NCI-H2029 treated with DMSO at 0.1 percent for 48 hours (cell line): ENCODE data around the gene TMEM233.

ENCODE experiments used
- DNase-seq: peaks from one replicate; lab custom pipeline; 2025; lab: John Stamatoyannopoulos, UW

The TMEM233 gene

GRCh38 chr12:119593578-119594398, at the start of gene TMEM233:
Gene TMEM233, plus strand, starts transcription at chr12:119593774. Its CDS starts 75 bp downstream, at chr12:119593849.
- DNase-seq = no peak

GRCh38 chr12:119544765-119545625, 48.6 kb upstream of the TMEM233 start:
- peak; percentile 76 for DNase-seq

GRCh38 chr12:119546340-119546739, 47.2 kb upstream of the TMEM233 start:
- no peak for DNase-seq

GRCh38 chr12:119547001-119547400, 46.6 kb upstream of the TMEM233 start:
- no peak for DNase-seq

- DNase-seq = no peak
These were observed 36.7 kb upstream of the TMEM233 start for GRCh38 chr12:119556854-119557253.

DNA sequence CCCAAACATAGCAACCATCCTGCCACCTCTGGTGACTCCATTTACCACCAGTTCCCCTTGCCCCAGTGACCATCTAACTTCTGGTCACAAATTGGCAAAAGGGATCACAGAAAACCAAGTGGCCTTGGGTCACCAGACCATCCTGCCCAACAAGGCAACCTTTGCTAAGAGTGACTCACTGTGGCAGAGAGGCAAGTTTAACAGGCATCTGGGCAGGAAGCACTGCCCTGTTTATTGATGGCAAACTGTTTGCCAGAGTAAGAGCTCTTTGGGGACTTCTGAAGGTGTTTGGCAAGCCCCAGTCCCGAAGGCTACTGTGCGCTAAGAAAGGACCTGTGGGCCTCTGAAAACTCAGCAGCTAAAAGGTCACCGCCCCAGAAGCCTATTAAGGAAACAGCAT, 28.2 kb upstream of the TMEM233 start:
- DNase-seq = no peak

GRCh38 chr12:119570771-119571170, 22.8 kb upstream of the TMEM233 start:
- DNase-seq = no peak

DNA sequence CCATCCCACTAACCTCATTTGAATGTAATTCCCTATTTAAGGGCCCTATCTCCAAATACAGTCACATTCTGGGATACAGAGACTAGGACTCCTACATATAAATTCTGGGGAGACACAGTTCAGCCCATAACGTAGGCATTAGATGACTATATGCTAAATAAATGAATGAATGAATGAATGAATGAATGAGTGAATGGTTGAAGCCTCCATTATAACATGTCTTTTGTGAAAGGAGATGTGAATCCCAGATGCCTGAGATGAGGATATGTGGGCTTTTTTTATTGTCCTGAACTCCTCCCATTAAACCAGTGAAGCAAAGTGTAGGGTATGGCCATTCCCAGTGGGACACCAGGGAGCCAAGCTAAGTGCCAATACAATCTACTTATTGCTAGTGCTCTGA, 20.5 kb upstream of the TMEM233 start:
- DNase-seq = no peak

DNA sequence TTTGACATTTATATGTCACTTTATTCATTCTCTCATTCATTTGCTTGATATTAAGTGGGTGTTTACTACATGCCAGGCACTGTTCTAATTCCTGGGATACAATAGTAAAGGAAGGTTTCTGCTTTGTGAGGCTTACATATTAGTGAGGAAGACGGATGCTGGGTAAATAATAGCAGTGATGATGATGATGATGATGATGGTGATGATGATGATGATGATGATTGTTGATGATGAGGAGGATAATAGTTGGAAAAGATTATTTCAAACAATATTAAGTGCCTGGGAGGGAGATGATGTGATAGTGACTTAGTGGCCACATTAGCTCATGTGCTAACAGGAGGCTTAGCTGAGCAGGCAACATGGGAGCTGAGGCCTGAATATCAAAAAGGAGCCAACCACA, 19.3 kb upstream of the TMEM233 start:
- DNase-seq = no peak

DNA sequence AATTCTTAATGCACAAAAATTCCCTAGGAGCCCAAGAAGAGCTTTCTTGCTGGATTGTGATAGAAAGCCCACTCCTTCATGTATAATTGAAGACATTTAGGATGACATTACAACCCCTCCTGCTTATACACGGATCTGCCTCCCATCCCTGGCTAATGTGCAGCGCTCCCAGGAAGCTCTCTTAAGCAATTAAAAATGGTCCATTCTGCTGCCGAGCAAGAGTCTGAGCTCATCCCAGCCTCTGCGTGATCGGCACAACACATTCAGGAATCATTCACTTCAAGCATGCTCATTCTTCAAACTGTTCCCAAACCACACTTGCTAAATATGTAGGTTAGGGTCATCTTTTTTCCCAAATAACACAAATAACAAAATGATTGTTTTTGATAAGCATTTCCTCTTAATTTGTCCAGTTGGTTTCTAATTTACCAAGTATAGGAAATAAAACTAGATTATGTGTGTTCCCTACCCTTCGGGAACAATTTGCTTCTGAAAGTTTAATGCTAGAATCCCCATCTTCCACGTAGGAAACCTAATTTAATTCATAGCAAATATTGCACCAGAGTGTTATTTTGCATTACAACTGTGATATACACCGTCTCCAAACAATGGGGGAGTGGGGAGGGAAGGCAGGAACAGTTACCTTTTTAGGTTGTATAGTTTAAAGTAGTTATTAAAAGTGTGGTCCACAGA, 17.3 kb upstream of the TMEM233 start:
- no peak for DNase-seq

- no peak for DNase-seq
These were observed 16.7 kb upstream of the TMEM233 start for GRCh38 chr12:119576915-119577314.

GRCh38 chr12:119578112-119578511, 15.5 kb upstream of the TMEM233 start:
- DNase-seq = no peak

- no peak for DNase-seq
These were observed 4.5 kb upstream of the TMEM233 start for GRCh38 chr12:119589097-119589496.

DNA sequence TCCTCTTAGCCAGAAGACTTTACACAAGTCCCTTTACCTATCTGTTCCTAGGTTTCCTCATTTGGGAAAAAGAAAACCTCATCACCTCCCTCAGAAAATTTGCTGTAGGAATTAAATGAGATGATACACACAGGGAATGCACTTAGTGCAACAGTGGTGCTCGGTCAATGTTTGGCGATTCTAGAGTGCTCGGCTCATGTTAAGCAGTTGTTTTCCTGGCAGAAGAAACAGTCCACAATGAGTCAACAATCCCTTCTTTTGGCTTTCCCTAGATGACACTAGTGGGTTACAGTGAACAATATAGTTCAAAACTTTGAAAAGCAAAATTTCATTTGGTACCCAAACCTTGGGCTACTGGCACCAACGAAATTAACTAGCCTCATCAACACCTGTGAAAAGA, 3.9 kb upstream of the TMEM233 start:
- no peak for DNase-seq

- DNase-seq = no peak
These were observed 1.3 kb upstream of the TMEM233 start for GRCh38 chr12:119592232-119592631.

GRCh38 chr12:119594399-119594730, 791 bp downstream of the TMEM233 start:
- DNase-seq = no peak

DNA sequence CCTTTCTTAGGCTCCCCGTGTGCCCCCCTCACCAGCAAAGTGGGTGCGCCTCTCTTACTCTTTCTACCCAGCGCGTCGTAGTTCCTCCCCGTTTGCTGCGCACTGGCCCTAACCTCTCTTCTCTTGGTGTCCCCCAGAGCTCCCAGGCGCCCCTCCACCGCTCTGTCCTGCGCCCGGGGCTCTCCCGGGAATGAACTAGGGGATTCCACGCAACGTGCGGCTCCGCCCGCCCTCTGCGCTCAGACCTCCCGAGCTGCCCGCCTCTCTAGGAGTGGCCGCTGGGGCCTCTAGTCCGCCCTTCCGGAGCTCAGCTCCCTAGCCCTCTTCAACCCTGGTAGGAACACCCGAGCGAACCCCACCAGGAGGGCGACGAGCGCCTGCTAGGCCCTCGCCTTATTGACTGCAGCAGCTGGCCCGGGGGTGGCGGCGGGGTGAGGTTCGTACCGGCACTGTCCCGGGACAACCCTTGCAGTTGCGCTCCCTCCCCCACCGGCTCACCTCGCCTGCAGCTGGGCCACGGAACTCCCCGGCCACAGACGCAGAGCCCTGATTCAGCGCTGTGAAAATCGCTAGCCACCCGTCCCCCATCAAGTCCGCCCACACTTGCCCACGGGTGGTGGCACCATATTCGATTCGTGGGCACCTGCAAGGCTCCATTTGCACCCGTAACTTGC, 1.3 kb downstream of the TMEM233 start:
- DNase-seq = no peak

DNA sequence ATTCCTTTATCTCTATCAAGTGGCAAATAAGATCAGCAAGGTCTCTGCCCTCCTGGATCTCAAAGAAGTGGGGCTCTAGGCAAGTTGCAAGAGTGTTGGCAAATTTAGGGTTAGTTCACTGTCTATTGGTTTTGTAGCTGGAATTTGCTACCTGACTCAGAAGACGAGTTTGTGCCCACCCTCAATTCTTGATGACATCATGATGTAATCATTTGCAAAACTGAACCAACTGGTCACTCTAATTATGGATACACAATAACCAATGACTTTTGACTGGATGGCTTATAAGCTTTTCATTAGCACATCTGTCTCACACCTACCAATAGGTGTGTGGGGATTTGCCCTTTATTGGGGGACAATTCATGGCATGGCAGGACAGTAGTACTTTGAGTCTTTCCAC, 4.6 kb downstream of the TMEM233 start:
- no peak for DNase-seq

- DNase-seq = no peak
These were observed 8.5 kb downstream of the TMEM233 start for GRCh38 chr12:119601877-119602733.

GRCh38 chr12:119602734-119603094, 9.1 kb downstream of the TMEM233 start:
- no peak for DNase-seq

DNA sequence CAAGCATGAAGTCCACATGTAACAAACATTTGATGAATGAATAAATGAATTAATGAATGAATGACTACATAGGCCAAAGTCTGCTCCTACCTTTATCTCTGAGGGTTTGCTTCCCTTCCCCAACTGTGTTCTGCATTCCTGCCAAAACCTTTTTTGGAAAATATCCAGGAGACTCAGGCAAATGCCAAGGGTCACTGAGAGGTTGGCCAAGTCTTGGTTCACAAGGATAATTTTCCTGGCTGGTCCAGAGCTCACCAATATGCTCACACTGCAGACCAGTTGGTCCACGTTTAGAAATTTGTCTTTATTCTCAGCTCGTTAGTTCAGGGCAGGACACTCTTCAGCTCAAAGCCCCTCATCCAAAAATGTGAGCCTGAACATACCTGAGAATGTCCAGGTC, 10.2 kb downstream of the TMEM233 start:
- DNase-seq = no peak
